Tibial nerve (tissue), 4 donors: ENCODE results near the gene LYRM4. TPM values are rescaled to one million over a fixed set of nuclear protein-coding genes. Genes with fewer than 3 reads are reported as not detected.

Experiments used
- DNase-seq, 2 donors: peaks; one replicate each; pipeline ENCODE4 v3.0.0-alpha.2; 2019; ENCODE audit warnings: low spot score in 2 of 2
- H3K27ac ChIP-seq, 4 donors: fragments of 200-600 bp; sonication (generic) in 3 of 4; one replicate each; pipeline ENCODE4 v1.5.1; 2017 to 2019; ENCODE audit warnings: mild to moderate bottlenecking in 1 of 4
- H3K27me3 ChIP-seq, 2 donors: fragments of 200-600 bp; sonication (generic) in 1 of 2; one replicate each; pipeline versions ENCODE4 v1.5.1 to v1.6.0; 2017 to 2019
- H3K36me3 ChIP-seq, 3 donors: fragments of 200-600 bp; sonication (generic); one replicate each; pipeline ENCODE4 v1.5.1; 2018 to 2019
- H3K4me1 ChIP-seq, 4 donors: fragments of 200-600 bp; sonication (generic) in 3 of 4; one replicate each; pipeline ENCODE4 v1.5.1; 2017 to 2019
- H3K4me3 ChIP-seq, 4 donors: fragments of 200-600 bp; sonication (generic) in 3 of 4; one replicate each; pipeline ENCODE4 v1.5.1; 2017 to 2019; ENCODE audit warnings: mild to moderate bottlenecking in 1 of 4, moderate library complexity in 1 of 4
- H3K9me3 ChIP-seq, 4 donors: fragments of 200-600 bp; sonication (generic) in 3 of 4; one replicate each; pipeline ENCODE4 v1.5.1; 2017 to 2019
- CTCF ChIP-seq, 5 experiments: fragments of 200-600 bp in 3 of 5; fragments of 450-650 bp in 2 of 5; sonication (generic) in 3 of 5; IDR thresholded peaks; one replicate each; pipeline ENCODE4 v1.5.1; 2016 to 2019; ENCODE audit warnings: antibody characterized with exemption in 5 of 5, mild to moderate bottlenecking in 3 of 5, moderate library complexity in 2 of 5
- EP300 ChIP-seq, 2 donors: sonication (generic); formaldehyde crosslinking; IDR thresholded peaks; one replicate each; pipeline ENCODE4 v1.6.1; 2017; ENCODE audit warnings: antibody characterized with exemption in 2 of 2, mild to moderate bottlenecking in 1 of 2
- POLR2A ChIP-seq, 2 donors: fragments of 450-650 bp; IDR thresholded peaks; one replicate each; pipeline ENCODE4 v1.6.1; 2017; ENCODE audit warnings: antibody characterized with exemption in 2 of 2, mild to moderate bottlenecking in 2 of 2, moderate library complexity in 2 of 2
- WGBS, 2 donors: methylation state at CpG; one replicate each; pipeline ENCODE4 v1.1.5; 2018; 5-methylcytosine and 5-hydroxymethylcytosine counted together
- total RNA-seq, 4 donors: library from RNA; depleted of rRNA; stranded (reverse); fragments of >200 nt; gene quantifications; one replicate each; pipeline ENCODE4 v1.1.0, GENCODE V29; 2016

Gene LYRM4
- total RNA-seq, 4 donors from 2014 or later: 21.8 to 31.0 (median 27.4) TPM

DNA sequence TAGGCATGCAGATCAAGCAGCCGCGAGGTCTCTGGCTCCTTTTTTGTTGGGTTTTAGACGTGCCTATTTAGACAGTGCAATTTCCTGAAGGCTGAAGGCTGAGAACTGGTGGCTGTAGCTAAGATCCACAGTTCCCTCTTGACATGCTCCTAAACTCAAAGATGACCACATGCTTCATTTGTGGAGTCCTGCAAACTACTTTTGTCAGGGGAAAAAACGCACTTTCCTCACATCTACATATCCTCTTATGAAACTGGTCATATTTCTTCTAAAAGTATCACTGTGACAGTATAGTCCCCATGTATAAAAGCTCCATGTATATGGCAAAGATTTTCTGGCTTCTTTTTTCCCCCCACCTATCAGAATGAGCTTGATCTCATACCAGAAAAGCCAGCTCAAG lies 30.7 kb downstream of the LYRM4 start:
- TF ChIP-seq EP300 (IDR thresholded peaks at IDR 0.05) (no peak), POLR2A (IDR thresholded peaks at IDR 0.05) (no peak), CTCF (IDR thresholded peaks at IDR 0.05) (no peak)
- 64 to 73% methylated on average over 4 of the region's 4 CpGs for WGBS, 2 donors
- Histone ChIP-seq H3K27ac (no peak overlapping the region), H3K9me3 (no peaks in the 10 kb centered on the region), H3K4me1 (peaks cover 0 to 12% (median 0%) of the 10 kb centered on the region in 4 donors), H3K36me3 (no peaks in the 10 kb centered on the region), H3K27me3 (no peaks in the 10 kb centered on the region), H3K4me3 (no peak overlapping the region)
- no peak for DNase-seq

- H3K4me3 ChIP-seq: no peak overlapping the region
- no peak overlapping the region for H3K27ac ChIP-seq
- no peak for DNase-seq
- no peak for TF ChIP-seq EP300 (IDR thresholded peaks at IDR 0.05)
- no peak for TF ChIP-seq CTCF (IDR thresholded peaks at IDR 0.05)
- no peak for TF ChIP-seq POLR2A (IDR thresholded peaks at IDR 0.05)
- no peaks in the 10 kb centered on the region for H3K9me3 ChIP-seq
- no peaks in the 10 kb centered on the region for H3K36me3 ChIP-seq
- H3K4me1 ChIP-seq: peaks cover 0 to 12% (median 0%) of the 10 kb centered on the region in 4 donors
- 88% methylated on average over 3 of the region's 3 CpGs for WGBS, 2 donors
- no peaks in the 10 kb centered on the region for H3K27me3 ChIP-seq
Measured at GRCh38 chr6:5229356-5229755, 31.4 kb downstream of the LYRM4 start.

- WGBS, 2 donors: 90 to 91% methylated on average over 6 of the region's 6 CpGs
Measured at GRCh38 chr6:5223309-5223708, 37.4 kb downstream of the LYRM4 start.

GRCh38 chr6:5220443-5220842 lies 40.3 kb downstream of the LYRM4 start:
- WGBS, 2 donors: 90 to 100% methylated on average over 1 of the region's 1 CpG
- Histone ChIP-seq H3K4me1 (peaks cover 0 to 17% (median 2%) of the 10 kb centered on the region in 4 donors), H3K4me3 (no peak overlapping the region), H3K9me3 (no peaks in the 10 kb centered on the region), H3K36me3 (peaks cover 0 to 14% (median 0%) of the 10 kb centered on the region in 3 donors), H3K27me3 (no peaks in the 10 kb centered on the region), H3K27ac (no peak overlapping the region)
- TF ChIP-seq EP300 (IDR thresholded peaks at IDR 0.05) (no peak), CTCF (IDR thresholded peaks at IDR 0.05) (no peak), POLR2A (IDR thresholded peaks at IDR 0.05) (no peak)
- no peak for DNase-seq

More at GRCh38 chr6:5223309-5223708, 37.4 kb downstream of the LYRM4 start:
- H3K27me3 ChIP-seq: no peaks in the 10 kb centered on the region
- H3K4me1 ChIP-seq: peaks cover 0 to 17% (median 0%) of the 10 kb centered on the region in 4 donors
- H3K4me3 ChIP-seq: no peak overlapping the region
- H3K36me3 ChIP-seq: peaks cover 0 to 5% (median 0%) of the 10 kb centered on the region in 3 donors
- no peak for DNase-seq
- no peak for TF ChIP-seq EP300 (IDR thresholded peaks at IDR 0.05)
- TF ChIP-seq CTCF (IDR thresholded peaks at IDR 0.05): no peak
- no peak for TF ChIP-seq POLR2A (IDR thresholded peaks at IDR 0.05)
- no peaks in the 10 kb centered on the region for H3K9me3 ChIP-seq
- H3K27ac ChIP-seq: no peak overlapping the region

- WGBS, 2 donors: 50 to 54% methylated on average over 5 of the region's 5 CpGs
- peak overlapping the region in 2 of 4 donors; percentile 47 to 50 for H3K27ac ChIP-seq
Measured at GRCh38 chr6:5219011-5219691, 41.6 kb downstream of the LYRM4 start.

More at GRCh38 chr6:5219011-5219691, 41.6 kb downstream of the LYRM4 start:
- DNase-seq: no peak
- Histone ChIP-seq H3K4me3 (no peak overlapping the region), H3K27me3 (no peaks in the 10 kb centered on the region), H3K4me1 (peaks cover 0 to 23% (median 2%) of the 10 kb centered on the region in 4 donors), H3K36me3 (peaks cover 0 to 20% (median 0%) of the 10 kb centered on the region in 3 donors), H3K9me3 (no peaks in the 10 kb centered on the region)
- TF ChIP-seq CTCF (IDR thresholded peaks at IDR 0.05) (no peak), POLR2A (IDR thresholded peaks at IDR 0.05) (no peak), EP300 (IDR thresholded peaks at IDR 0.05) (no peak)
